HG03108 (cell line): ENCODE data around the gene NAV2.

Experiments used
- ATAC-seq: cut with Tn5 transposase; IDR thresholded peaks from one replicate; pipeline ENCODE4 v1.9.1; 2021; ENCODE audit warnings: moderate library complexity; ENCODE audit not compliant: unreplicated experiment

Gene NAV2

DNA sequence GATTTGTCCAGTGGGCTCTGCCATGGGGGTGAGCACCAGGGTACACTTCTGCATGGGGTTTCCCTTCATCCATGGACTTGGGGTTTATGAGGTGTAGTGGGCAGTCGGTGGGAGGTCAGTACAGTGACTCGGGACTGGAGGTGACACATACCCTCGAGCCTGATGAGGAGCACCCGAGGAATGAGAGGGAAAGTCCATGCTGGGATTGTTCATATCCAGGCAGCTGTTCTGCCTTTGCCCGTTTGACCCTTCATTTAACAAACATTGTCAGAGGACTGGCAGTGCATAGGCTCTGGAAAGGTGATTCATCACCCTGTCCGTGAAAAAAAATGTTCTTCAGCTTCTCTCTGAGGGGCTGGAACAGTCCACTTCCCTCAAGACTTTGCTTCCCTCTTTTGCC, 2.7 kb downstream of the NAV2 start:
- no peak for ATAC-seq

DNA sequence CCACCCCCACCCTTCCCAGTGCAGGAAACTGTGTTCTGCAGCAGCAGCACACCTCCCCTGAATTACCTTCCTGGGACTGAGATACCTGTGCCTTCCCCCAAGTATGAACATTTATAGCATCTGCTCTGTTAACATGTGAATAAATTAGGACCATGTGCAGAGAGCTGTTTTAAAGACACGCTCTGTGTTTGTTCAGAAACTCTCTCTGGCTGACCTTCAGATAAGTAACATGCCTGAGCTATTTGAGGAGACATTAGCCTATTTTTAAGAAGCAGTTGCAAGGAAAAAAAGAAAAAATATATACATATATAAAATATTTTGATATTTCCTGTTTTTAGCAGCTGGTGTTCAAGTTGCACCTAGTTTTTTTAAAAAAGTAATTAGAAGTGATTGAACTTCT, 5.4 kb downstream of the NAV2 start:
- ATAC-seq, result no peak

DNA sequence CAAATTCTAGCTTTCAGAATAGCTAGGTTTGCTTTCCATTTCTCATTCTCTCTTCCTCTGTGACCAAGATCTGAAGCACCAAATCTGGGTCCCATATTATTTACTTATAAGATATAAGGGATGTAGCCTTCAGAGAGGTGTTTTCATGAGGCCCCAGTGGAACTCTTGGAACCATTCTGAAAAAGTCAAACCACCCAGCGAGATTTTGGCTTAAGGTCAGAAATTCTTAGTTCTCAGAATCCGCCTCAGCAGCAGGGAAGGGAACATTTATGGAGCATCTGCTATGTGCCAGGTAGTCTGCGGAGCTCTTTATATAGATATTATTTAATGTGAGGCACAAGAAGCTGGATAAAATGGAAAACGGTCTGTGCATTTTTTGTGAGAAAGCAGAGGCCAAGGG, 6.3 kb downstream of the NAV2 start:
- no peak for ATAC-seq

GRCh38 chr11:19719960-19720359, 7.3 kb downstream of the NAV2 start:
- ATAC-seq, result no peak

DNA sequence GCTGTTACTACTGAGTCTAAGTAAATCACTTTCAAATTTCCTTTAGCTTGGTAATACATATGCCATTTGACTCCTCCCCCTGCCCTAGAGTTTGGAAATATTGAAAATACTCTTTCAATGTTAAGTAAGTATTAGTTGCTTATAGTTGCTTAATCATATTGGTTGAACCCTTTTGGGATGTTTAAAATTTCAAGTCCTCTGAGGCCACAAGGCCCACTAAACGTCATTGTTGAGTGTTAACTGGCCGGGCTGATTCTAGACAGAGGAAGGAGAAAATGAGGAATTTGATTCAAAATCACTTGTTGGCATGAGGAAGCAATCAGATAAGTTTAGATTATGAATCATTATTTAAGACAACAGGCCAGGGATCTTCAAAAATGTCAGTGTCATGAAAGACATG, 8.5 kb downstream of the NAV2 start:
- no peak for ATAC-seq

GRCh38 chr11:19722702-19723101, 10.1 kb downstream of the NAV2 start:
- no peak for ATAC-seq

- no peak for ATAC-seq
Measured at GRCh38 chr11:19723572-19724342, 11.1 kb downstream of the NAV2 start.

DNA sequence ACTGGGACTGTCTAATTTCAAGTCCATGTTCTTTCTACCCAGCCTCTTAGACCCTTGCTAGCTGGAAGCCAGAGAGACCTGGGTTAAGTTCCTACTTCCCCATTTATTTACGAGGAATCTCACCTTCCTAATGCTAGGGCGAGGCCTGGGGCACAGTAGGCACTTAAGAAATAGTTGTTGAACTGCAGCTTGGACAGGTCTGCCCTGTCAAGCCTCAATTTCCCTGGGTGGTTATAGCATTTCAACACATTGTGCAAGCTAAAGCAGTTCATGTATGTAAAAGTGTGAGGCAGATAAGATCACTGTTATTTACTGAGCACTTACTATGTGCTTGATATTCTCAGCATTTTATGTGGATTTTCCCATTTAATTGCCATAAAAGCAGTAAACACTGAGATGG, 12.1 kb downstream of the NAV2 start:
- ATAC-seq, result no peak

- ATAC-seq, result no peak
Measured at GRCh38 chr11:19725379-19726079, 12.9 kb downstream of the NAV2 start.

DNA sequence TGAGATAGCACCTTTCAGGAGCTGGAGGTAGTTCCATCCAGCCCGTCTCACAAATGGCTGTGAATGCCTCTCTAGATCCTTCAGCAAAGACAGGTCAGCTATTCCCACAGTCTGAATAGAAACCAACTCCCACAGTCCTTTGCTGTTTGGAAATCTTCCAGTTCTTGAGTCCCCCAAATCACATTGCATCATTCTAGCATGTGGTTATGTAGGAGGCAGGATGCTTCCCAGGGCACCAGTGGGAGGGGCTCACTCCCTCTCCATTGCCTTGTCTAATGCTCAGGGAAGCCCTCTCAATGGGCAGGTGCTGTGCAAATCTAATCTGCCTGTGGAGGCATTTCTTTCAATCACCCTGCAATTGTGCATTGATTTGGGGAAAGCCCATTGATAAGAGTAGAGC, 14.6 kb downstream of the NAV2 start:
- no peak for ATAC-seq

GRCh38 chr11:19728436-19728835, 15.8 kb downstream of the NAV2 start:
- ATAC-seq, result no peak

DNA sequence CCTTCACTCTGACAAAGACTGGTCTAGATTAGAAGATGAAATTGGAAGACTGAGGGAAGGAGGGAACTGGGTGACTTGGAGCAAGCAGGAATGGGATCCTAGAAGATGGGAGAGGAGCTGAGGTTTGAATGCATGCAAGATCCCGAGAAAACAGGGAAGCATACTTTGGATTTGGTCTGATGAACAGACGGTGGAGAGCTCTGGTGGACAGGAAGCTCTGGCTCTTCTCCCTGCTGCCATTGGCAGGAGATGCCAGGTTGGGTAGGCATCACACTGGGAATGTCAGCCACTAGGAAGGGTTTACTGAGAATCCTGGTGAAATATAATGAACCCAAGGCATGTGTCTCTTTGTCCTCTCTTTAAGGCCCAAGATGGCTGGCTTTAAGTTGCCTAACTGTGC, 16.5 kb downstream of the NAV2 start:
- ATAC-seq, result no peak

DNA sequence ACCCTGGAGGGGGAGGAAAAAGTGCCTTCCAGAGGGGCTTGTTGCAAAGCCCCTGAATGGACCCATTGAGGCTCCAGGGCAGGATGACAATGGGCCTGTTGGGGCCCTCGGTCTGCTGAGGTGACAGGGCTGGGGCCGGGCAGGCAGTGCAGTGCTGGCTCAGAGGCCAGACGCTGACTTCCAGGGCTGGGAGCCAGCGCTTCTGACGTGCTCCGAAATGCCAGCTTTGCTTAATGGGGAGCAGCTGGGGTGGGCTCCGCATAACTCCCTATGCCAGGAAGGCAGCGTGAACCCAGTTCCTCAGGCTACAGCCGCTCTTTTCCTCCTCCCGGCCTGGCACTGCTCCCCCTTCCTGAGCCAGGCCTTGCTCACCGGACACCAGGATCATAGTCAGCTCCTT, 17.7 kb downstream of the NAV2 start:
- no peak for ATAC-seq

GRCh38 chr11:19734171-19734570, 21.5 kb downstream of the NAV2 start:
- ATAC-seq, result no peak

DNA sequence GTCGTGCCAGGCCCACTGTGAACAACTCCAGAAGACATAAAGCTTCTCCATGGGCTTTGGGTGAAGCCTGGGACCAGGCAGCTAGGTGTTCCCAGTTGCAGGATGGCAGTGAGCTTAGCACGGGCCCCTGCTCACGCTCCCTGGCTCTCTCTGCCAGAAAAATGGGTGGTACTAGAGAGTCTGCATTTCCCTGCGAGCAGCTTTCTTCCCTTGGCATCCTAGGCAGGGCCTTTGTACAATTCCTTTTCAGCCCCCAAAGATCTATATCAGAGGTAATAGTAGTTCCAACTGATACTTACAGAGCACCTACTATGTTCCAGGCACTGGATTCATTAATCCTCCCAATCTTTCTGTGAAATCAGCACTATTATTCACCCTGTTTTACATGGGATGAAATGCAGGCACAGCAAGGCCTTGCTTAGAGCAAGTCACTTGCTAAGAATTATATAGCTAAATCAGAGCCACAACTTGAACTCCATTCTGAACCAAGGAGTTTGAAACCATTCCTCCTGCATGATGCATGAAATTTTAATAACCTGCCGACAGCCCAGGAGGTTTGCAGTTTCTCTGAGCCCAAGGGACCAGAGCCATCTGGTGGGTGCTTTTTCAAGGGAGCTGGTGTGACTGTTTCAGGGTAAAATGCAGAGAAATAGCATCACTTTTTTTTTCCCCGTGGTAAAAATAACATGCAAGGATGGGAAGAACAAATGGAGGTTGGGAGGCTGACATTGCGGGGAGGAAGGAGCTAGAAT, 22.7 kb downstream of the NAV2 start:
- no peak for ATAC-seq

GRCh38 chr11:19735909-19736498, 23.4 kb downstream of the NAV2 start:
- ATAC-seq, result no peak

- no peak for ATAC-seq
Measured at GRCh38 chr11:19736831-19737230, 24.2 kb downstream of the NAV2 start.

DNA sequence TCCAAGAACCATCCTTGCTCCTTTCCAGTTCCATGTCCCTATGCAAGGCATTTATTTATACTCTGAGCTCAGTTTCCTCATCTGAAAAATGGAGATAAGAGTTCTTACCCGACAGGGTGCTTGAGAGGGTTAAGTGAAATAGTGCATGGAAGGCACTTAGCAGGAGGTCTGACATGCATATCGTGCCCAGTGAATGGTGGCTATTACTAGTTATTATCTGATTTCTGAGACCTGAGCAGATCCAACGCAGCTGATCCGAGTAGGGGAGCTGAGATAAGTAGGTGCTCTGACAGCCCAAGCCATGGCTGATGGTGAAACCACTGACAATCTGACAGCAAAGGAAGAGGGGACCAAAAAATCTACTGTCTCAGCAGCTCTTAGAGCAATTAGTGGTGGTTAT, 24.9 kb downstream of the NAV2 start:
- ATAC-seq, result no peak

GRCh38 chr11:19738124-19738523, 25.5 kb downstream of the NAV2 start:
- ATAC-seq, result no peak

DNA sequence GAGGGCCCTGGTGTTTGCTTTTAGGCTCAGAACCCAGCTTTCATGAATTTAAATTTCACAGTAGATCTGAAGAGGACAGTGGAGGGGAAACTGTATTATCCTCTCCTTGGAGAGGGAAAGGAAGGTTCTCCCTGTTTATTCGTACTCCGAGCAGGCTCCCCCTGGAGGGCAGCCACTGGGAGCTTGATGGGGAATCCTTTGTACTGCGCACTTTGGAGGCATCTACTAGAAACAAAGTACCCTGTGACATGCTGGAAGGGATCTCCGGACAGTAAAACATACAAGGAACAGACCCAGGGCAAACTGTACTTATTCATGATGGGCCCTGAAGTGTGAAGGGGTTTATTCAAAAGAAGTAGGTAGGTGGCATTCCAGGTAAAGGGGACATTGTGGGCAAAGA, 27.2 kb downstream of the NAV2 start:
- ATAC-seq, result no peak

DNA sequence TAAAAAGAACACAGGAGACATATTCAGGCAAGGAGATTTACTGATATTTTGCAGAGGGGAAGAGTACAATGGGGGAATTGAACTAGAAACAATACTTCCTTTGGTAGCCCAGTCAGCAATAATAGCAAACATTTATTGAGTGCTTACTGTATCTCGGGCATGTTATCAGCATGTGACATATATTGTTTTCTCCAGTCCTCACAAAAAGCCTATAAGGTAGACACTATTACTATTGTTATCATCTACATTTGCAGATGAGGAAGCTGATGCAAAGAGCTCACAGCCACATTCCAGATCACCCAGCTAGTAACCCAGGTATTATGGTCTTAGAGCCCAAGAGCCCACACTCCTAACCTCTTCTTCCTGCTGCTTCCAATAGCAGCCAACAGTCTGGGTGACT, 27.9 kb downstream of the NAV2 start:
- ATAC-seq, result no peak
